ENCODE measurements around the gene PALM.
"Not testable (repeated sequence)": the region's sequence is repeated elsewhere in the genome, so short reads cannot be mapped to it uniquely, and the experiment has no call there.

Gene PALM

DNA sequence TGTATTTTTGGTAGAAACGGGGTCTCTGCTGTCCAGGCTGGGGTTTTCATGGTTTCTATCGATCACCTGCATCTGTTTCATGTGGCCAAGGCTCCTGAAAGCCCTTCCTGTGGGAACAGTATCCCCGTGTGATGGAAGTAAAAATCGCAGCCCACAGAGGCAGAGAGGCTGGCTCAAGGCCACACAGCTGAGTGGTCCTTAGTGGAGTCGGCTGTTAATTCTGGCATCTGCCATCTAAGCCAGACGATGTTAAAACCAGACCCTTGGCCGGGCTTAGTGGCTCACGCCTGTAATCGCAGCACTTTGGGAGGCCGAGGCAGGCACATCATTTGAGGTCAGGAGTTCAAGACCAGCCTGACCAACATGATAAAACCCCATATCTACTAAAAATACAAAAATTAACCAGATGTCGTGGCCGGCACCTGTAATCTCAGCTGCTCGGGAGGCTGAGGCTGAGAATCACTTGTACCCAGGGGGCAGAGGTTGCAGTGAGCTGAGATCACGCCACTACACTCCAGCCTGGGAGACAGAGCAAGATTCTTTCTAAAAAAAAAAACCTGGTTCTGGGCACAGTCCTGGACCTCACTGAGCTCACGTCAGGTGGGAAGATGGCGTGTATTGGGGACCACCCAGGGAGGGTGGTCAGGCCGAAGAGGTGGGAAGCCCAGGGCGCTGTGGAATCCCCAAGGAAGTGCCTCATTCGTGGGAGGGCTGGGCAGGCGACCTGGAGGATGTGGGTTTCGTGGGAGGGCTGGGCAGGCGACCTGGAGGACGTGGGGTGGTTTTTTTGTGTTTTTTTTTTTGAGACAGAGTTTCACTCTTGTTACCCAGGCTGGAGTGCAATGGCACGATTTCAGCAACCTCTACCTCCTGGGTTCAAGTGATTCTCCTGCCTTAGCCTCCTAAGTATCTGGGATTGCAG is 23.7 kb downstream of the PALM start:
- FAIRE-seq = no peak

DNA sequence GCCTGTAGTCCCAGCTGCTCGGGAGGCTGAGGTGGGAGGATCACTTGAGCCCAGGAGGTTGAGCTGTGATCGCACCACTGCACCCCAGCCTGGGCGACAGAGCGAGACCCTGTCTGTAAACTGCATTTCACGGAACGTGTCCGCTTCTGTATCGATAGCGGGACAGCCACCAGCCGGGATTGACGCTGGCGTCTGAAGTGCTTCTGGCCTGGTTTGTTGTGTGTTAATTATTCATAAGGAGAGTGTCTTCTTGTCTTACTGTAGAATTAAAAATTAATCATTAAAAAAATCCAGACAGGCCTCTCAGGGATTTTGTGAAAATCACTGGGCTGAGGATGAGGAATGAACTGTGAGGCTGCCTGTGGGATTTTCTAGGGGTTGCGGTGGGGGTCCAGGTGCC is 26.0 kb downstream of the PALM start:
- no peak for FAIRE-seq

DNA sequence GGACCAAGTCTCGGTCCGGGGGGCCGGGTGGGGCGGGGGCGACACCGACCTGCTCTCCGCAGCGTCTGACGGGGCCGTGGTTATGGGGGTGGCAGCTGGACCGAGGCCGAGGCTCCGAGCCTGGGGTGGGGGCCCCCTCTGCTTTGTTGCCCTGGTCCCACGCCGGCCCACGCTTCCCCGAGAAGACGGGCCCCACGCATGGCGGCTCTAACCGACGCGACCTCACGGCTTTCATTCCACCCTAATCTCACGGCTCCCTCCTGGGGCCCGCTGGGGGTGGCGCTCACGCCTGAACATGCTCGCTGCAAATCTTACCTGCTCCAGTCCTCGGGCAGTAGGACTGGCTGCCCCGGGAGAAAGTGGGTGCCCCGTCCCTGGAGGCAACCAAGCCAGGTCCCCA is 27.4 kb downstream of the PALM start:
- FAIRE-seq = no peak

DNA sequence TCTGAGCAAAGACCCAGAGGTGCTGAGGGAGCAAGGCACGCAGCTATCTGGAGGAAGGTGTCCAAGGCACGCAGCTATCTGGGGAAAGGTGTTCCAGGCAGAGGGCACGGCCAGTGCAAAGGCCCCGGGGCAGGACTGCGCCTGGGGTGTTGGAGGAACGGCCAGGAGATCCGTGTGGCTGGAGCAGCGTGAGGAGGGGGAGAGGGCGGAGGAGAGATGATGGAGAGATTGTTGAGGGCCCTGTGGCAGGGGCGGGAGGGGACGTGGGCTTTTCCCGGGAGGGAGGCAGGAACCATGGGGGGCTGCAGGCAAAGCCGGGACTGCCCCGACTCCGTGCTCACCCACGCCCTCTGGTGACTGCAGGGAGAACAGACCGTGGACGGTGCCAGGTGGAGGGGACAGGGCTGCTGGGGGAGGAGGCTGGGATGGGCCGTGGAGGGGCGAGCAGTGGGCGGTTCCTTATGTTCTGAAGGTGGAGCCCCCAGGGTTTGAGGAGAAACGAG is 28.9 kb downstream of the PALM start:
- FAIRE-seq = no peak

DNA sequence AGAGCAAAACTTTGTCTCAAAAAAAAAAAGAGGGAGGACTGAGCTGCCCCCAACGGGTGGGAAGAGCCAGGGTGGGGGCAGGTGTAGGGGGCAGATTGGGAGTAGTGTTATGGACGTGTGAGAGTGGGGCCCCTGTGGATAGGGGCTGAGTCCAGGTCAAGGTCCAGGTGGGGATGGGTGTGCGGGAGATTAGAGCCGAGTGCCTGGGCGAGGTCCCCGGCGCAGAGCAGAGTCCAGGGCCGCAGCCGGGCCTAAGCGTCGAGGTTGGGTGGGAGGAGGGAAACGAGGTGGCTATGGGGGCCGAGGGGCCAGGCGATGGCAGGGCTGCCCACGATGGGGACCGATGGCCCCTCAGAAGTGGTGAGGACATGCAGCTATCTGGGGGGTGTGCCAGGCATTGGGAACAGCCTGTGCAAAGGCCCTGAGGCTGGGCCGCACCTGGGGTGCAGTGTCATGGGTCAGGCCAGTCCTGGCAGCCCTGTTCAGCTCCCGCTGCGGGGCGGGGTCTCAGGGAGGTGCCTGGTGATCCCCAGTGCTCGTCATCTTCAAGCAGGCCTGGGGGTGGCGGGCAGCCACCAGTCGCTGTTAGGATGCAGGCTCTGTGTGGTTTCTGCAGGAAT is 29.9 kb downstream of the PALM start:
- FAIRE-seq = no peak

DNA sequence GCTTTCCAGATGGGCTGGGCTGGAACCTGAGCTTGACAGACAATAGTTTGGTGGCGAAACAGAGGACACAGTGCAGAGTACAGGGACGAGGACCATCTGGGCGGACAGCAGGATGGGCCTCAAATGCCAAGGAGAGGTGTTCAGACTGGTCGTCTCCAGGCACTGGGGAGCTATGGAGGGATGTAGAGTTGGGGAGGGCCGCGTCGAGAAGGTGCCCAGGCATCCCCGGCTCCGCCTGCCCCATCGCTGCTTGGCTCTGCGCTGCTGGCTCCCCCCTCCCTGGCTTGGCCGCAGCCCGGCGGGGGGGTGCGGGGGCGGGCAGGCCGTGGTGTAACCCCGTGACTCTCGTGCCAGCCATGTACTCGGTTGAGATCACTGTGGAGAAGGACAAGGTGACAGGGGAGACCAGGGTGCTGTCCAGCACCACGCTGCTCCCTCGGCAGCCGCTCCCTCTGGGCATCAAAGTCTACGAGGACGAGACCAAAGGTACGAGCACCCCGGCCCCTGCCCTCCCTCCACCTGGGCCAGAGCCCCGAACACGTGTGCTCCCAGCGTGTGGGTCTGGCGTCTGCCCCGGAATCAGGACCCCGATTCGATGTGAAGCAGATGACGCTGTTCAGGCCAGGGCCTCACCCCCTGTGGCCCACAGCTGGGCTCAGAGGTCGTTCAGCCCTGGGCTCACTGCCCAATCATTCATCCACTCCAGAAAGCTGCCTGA is 31.4 kb downstream of the PALM start:
- no peak for FAIRE-seq

DNA sequence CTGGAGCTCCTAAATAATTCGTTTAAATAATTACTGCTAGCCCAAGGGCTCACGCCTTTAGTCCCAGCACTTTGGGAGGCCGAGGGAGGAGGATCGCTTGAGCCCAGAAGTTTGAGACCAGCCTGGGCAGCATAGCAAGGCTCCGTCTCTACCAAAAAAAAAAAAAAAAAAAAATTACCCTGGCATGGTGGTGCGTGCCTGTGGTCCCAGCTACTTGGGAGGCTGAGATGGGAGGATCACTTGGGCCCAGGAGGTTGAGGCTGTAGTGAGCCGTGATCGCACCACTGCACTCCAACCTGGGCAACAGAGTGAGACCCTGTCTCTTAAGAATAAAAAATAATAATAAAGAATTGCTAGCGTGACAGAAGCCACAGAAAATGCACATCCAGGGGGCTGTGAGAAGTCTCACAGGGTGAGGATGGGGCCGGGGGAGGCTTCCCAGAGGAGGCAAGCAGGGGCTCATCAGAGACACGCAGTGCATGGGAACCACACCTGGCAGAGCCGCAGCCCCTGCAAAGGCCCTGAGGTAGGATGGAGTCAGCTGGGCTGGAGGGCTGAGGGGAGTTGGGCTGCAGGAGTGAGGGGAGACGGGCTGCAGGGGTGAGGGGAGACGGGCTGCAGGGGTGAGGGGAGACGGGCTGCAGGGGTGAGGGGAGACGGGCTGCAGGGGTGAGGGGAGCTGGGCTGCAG is 32.2 kb downstream of the PALM start:
- FAIRE-seq = not testable (repeated sequence)

DNA sequence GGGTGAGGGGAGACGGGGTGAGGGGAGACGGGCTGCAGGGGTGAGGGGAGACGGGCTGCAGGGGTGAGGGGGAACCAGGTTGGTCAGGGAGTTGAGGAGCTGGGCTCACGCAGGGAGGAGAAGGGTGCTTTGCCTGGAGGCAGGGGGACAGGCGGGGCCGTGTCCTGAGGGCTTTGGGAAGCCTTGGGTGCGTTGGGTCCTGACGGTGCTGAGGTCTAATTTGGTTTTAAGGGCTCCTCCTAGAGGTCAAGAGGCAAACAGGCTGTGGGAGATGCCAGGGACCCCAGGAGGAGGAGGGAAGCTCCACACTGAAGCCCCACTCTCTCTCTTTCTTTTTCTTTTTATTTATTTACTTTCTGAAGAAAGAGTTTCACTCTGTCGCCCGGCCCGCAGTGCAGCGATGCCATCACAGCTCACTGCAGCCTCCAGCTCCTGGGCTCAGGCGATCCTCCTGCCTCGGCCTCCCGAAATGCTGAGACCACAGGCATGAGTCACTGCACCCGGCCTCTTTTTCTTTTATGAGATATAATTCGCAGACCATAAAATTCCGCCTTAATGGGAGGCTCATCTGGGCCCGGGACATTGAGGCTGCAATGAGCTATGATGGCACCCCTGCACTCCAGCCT is 32.9 kb downstream of the PALM start:
- FAIRE-seq = no peak

DNA sequence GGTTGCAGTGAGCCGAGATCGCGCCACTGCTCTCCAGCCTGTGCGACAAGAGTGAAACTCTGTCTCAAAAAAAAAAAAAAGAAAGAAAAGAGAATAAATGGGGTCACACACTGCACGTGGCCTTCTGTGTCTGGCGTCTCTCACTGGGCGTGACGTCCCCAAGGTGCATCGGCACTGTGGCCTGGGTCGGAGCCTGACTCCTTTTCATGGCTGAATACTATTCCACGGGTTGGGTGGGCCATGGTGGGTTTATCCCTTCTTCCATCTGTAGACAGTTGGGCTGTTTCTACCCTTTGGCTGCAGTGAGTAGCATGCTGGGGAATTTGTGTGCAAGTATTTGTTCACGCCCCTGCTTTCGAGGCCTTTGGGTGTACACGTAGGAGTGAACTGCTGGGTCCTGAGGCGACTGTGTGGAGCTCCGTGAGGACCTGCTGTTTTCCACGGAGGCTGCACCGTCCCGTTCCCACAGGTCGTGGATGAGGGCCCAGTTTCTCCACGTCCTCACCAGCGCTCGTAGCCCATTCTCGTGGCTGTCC is 33.9 kb downstream of the PALM start:
- FAIRE-seq = no peak

DNA sequence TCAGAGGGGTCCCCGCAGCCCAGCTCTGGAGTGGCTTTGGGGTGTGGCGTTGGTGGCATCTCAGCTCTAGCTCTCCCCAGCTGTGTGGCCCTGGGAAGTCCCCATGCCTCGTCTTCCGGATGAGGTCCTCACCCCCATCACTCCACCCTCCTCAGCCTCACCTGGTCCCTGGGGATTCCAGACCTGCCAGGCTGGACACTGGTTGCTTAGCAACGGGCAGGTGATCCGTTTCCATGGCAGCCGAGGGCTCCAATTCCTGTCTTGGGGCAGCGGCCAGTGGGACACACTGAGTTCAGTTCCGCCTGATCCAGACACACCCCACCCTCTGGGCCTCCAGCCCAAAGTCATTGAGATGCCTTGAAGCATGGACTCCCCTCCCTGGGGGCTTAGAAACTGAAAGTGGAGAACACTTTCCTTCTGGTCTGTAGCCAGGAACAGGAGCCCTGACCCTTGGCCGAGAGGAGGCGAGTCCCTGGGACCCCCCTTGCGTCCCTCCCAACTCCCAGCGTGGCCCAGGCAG is 34.5 kb downstream of the PALM start:
- peak; percentile 45 for FAIRE-seq

DNA sequence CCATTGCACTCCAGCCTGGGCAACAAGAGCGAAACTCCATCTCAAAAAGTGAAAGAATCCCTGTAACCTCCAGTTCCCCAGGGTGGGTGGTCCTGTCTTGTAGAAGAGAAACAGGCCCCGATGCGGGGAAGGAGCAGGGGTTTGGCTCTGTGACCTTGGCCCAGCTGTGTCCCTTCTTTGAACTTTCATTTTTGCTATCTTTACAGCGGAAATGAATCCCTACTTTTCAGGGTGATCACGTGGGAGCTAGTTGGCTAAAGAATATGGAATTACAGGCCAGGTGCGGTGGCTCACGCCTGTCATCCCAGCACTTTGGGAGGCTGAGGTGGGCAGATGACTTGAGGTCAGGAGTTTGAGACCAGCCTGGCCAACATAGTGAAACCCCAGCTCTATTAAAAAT is 36.4 kb downstream of the PALM start:
- not testable (repeated sequence) for FAIRE-seq

DNA sequence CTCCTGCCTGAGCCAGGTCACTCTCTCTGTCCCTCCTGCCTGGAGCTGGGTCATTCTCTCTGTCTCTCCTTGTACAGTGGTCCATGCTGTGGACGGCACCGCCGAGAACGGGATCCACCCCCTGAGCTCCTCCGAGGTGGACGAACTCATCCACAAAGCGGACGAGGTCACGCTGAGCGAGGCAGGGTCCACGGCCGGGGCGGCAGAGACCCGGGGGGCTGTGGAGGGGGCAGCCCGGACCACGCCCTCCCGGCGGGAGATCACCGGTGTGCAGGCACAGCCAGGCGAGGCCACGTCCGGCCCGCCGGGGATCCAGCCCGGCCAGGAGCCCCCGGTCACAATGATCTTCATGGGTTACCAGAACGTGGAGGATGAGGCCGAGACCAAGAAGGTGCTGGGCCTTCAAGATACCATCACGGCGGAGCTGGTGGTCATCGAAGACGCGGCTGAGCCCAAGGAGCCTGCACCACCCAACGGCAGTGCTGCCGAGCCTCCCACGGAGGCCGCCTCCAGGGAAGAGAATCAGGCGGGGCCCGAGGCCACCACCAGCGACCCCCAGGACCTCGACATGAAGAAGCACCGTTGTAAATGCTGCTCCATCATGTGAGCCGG is 37.6 kb downstream of the PALM start:
- FAIRE-seq = no peak

DNA sequence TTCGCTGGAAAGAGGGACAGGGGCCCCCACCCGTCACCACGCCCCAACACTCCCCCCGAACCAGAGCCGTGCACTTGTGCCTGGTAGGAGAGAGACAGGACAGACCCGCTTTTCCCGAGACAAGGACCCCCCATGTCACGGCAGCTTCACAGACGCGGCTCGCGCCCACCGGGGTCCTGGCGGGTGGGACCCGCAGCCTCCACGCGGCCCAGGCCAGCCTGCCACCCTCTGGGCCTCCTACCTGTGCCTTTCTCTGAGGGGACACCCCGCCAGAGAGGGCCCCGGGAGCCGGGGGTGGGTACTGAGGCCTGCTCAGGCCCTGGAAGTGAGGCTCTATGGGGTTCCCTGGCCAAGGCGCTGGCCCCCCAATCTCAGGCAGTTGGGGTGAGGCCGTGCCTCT is 38.2 kb downstream of the PALM start:
- no peak for FAIRE-seq

DNA sequence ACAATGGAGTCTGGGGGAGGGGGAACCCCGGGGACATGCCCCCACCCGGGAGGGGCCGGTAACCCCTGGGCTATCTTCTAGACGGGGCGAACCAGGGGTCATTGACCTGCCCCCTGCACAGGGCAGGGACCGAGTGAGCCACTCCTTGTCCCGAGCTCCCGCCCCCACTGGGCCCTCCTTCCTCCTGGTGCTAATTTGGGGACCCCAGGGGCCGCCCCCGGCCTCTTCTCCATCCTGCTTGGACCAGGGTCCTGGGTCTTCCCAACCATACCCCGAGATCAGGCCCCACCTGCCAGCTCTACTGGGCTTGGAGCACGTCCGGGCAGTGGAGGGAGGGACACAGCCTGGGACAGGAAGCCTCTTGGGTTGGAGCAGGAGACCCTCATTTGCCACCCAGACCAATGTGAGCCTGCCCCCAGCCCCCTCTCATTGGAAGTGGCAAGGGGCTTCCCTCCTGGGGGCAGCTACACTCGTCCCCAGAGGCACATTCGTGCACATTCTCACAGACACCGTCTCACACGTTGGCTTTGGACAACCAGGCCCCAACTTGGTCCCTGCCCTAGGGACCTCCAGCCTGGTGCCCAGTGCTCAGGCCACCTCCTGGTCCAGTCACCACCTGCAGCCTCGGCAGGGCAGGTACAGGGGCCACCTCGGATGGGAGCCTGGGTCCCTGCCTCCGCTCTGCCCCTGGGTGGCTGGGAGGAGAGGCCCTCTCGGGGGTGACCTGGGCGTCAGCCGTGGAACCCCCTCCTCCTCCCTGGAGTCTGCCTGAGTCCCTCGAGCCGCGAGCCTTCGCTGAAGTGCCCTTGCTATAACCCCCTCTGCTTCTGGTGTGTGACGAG is 38.9 kb downstream of the PALM start:
- no peak for FAIRE-seq

DNA sequence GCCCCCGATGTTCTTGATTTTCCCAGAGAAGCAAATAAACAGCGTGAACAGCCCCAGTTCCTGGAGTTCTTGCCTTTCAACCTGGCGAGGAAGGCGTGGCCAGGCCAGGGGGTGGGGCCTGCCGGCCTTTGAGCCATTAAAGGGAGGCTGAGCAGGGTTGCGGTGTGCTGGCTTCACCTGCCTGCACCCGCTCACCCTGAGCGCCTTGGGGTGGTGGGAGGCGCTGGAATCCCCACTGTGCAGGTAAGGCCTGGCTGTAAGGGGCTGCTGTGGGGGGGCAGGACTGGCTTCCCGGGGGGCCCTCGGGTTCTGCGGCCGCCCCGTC is 39.5 kb downstream of the PALM start:
- FAIRE-seq = no peak

DNA sequence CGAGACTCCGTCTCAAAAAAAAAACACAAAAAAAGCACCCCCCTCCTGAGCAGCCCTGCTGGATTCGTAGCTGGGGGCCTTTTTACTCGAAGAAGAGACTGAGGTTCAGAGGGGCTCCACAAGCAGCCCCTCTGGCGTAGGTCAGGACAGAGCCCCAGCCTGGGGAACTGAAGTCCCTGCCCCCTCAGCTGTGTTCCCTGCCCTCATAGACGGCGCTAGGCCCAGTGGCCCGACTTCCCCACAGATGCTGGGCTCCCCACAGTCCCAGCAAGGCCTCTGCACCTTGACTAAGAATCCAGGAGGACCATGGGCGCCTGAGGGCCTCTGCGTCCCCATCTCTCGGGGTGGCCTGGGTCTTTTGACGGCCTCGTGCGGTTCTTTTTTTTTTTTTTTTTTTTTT is 41.1 kb downstream of the PALM start:
- no peak for FAIRE-seq

DNA sequence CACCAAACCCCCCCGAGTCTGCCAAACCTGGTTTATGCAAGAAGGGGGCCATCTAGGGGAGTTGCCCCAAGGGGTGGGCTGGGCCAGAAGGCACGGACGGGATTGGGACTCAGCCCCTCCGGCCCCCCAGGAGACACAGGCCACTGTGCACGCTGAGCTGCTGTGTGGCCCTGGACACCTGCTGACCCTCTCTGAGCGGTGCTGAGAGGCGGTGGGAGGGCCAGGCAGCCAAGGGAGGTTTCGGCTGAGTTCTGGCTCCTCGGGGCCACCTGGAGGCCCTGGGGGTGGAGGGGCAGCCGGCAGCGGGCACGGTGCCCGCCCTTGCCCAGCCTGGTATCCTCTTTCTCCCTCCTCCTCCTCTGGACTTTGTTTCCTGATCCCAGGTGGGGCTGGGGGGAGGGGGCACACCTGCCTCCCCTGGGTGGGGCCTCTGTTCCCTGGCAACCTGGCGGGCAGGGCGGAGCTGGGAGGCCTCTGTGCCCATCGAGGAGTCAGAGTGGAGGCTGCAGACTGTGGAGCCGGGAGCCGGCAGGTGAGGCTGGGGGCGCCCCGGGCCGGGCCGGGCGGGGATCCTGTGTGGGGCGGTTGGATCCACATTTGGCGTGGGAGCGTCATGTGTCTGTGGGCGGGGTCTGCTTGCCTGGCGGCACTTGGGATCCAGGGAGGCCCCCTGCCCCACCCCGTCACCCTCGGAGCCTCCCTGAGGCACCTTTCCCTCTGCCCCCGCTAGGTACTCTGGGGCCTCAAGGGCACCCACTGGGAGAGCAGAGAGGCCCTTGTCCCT is 42.1 kb downstream of the PALM start, which contains the start of gene MISP:
Gene MISP (plus strand): TSS at position 473 of the 784 bp plus-strand sequence. CDS start 5,835 bp downstream, outside the sequence.
- FAIRE-seq = no peak

DNA sequence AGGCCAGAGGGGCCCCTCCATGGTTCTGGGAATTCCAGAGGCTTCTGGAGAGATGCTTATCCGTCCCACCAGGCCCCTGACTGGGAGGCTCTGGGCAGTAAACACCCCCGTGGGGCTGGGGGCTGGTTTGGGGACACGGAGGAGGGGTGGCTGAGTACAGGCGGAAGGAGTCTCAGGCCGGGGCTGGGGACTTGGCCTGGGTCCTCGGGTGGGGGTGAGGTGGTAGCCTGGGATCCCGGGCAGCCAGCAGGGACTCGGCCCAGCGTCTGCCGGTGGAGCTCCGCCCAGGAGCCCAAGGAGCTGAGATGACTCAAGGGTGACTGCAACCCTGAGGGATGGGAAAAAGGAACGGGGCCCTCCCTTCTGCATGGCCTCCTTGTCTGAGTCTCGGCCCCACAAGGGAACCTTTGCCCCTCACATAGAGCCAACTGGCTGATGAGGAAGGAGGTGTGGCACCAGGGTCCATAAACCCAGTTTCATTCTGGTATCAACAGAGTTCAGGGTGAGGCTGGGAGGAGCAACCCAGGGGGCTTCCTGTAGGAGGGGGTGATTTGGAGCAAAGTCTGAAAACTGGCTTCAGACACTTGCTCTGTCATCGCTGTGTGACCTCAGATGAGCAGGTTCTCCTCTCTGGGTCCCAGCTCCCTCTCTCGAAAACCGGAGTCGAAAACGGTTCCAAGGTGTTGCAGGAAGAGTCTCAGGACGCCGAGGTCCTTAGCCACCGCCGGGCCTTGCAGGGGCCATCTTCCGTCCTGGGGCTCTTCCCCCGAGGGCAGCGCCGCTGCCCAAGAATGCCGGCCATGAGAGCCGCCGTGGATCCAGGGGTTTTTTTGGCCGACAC is 43.0 kb downstream of the PALM start:
- FAIRE-seq = no peak

Measured in endometrium (tissue), 2 donors.